DMS153 treated with DMSO at 0.1 percent for 48 hours (cell line): Measurements from ENCODE around the gene SOX6.
"Not testable (repeated sequence)": the region's sequence is repeated elsewhere in the genome, so short reads cannot be mapped to it uniquely, and the experiment has no call there.

Experiments
- DNase-seq: peaks from one replicate; lab custom pipeline; 2025; ENCODE audit not compliant: unreplicated experiment; lab: John Stamatoyannopoulos, UW

The SOX6 gene

GRCh38 chr11:15938983-15939382 lies 417.4 kb downstream of the SOX6 start:
- no peak for DNase-seq

GRCh38 chr11:15938121-15938611 lies 418.2 kb downstream of the SOX6 start:
- no peak for DNase-seq

- no peak for DNase-seq
Measured at GRCh38 chr11:15937601-15938120, 418.7 kb downstream of the SOX6 start.

GRCh38 chr11:15936011-15936410 lies 420.3 kb downstream of the SOX6 start:
- no peak for DNase-seq

GRCh38 chr11:15935373-15935772 lies 421.0 kb downstream of the SOX6 start:
- DNase-seq, result no peak

- no peak for DNase-seq
Measured at GRCh38 chr11:15933886-15934625, 422.3 kb downstream of the SOX6 start.

- DNase-seq, result no peak
Measured at GRCh38 chr11:15932417-15932816, 423.9 kb downstream of the SOX6 start.

GRCh38 chr11:15931497-15931896 lies 424.8 kb downstream of the SOX6 start:
- DNase-seq, result no peak

GRCh38 chr11:15930442-15931025 lies 425.8 kb downstream of the SOX6 start:
- no peak for DNase-seq

GRCh38 chr11:15929371-15929901 lies 426.9 kb downstream of the SOX6 start:
- no peak for DNase-seq

GRCh38 chr11:15927864-15928217 lies 428.5 kb downstream of the SOX6 start:
- no peak for DNase-seq

GRCh38 chr11:15927196-15927863 lies 429.0 kb downstream of the SOX6 start:
- DNase-seq, result no peak

- no peak for DNase-seq
Measured at GRCh38 chr11:15926071-15926470, 430.3 kb downstream of the SOX6 start.

GRCh38 chr11:15923183-15923582 lies 433.2 kb downstream of the SOX6 start:
- DNase-seq, result no peak

GRCh38 chr11:15922745-15923144 lies 433.6 kb downstream of the SOX6 start:
- not testable (repeated sequence) for DNase-seq

- DNase-seq, result no peak
Measured at GRCh38 chr11:15920856-15921629, 435.3 kb downstream of the SOX6 start.

GRCh38 chr11:15918674-15919073 lies 437.7 kb downstream of the SOX6 start:
- DNase-seq, result peak; percentile 69

GRCh38 chr11:15918212-15918611 lies 438.1 kb downstream of the SOX6 start:
- DNase-seq, result peak; percentile 86
